ENCODE data around the gene TMC5. TPM values are rescaled to one million over a fixed set of nuclear protein-coding genes. Genes with fewer than 3 reads are reported as not detected.

The TMC5 gene
- total and polyA plus RNA-seq, 2 of the 13 experiments (the other 11 are each of a cell fraction or from before 2014, with no cell fraction given), result 0.09 to 0.41 TPM

- TF ChIP-seq TERF1 (CRISPR knock-in tag; IDR thresholded peaks at IDR 0.05) (no peak), RXRB (CRISPR knock-in tag; IDR thresholded peaks at IDR 0.05; ENCODE audit: borderline replicate concordance) (no peak), SIX4 (CRISPR knock-in tag; IDR thresholded peaks at IDR 0.05) (no peak), ZNF670 (CRISPR knock-in tag; IDR thresholded peaks at IDR 0.05; ENCODE audit: borderline replicate concordance) (no peak), PREB (CRISPR knock-in tag; IDR thresholded peaks at IDR 0.05) (no peak), ZNF256 (CRISPR knock-in tag; conservative IDR thresholded peaks at IDR 0.05) (no peak)
Measured at GRCh38 chr16:19485611-19486010, 67.9 kb downstream of the TMC5 start (continued).

GRCh38 chr16:19486051-19486450, 68.4 kb downstream of the TMC5 start:
- POLR2A ChIA-PET, result no interaction called here
- WGBS (ENCODE audit: low lambda C conversion rate), result 33% methylated on average over 4 of the region's 4 CpGs
- H3K9ac ChIP-seq (ENCODE audit: insufficient read depth, low read depth, low read length), result no peak overlapping the region
- TF ChIP-seq POLR2A (IDR thresholded peaks at IDR 0.05; ENCODE audit: insufficient read depth in 1 of 2, low read depth in 2 of 2, low read length in 2 of 2) (no peak), TRAFD1 (CRISPR knock-in tag; IDR thresholded peaks at IDR 0.05; ENCODE audit: borderline replicate concordance) (no peak), PLRG1 (conservative IDR thresholded peaks at IDR 0.05) (no peak), MAFK (conservative IDR thresholded peaks at IDR 0.05 in 1 of 2, IDR thresholded peaks at IDR 0.05 in 1 of 2; ENCODE audit: low read length in 2 of 2) (no peak), ZNF441 (CRISPR knock-in tag; IDR thresholded peaks at IDR 0.05; ENCODE audit: borderline replicate concordance) (no peak), TCF7 (IDR thresholded peaks at IDR 0.05; ENCODE audit: low read depth) (no peak), SMC3 (IDR thresholded peaks at IDR 0.05; ENCODE audit: low read length) (no peak), ZNF33B (CRISPR knock-in tag; IDR thresholded peaks at IDR 0.05) (no peak), RXRA (CRISPR knock-in tag; IDR thresholded peaks at IDR 0.05) (no peak), CSRNP2 (CRISPR knock-in tag; conservative IDR thresholded peaks at IDR 0.05; ENCODE audit: low read depth) (no peak), RFX1 (IDR thresholded peaks at IDR 0.05) (no peak), ZNF878 (CRISPR knock-in tag; IDR thresholded peaks at IDR 0.05) (no peak), KDM4B (CRISPR knock-in tag; IDR thresholded peaks at IDR 0.05) (no peak), FIP1L1 (IDR thresholded peaks at IDR 0.05; ENCODE audit: borderline replicate concordance, insufficient read depth, low read depth, low read length) (no peak), ZNF383 (CRISPR knock-in tag; IDR thresholded peaks at IDR 0.05; ENCODE audit: borderline replicate concordance) (no peak)

More at GRCh38 chr16:19486051-19486450, 68.4 kb downstream of the TMC5 start:
- Histone ChIP-seq H3K27ac (ENCODE audit: extremely low read length, insufficient read depth, low read length) (no peak overlapping the region), H3K9me3 (ENCODE audit: low read length) (no peaks in the 10 kb centered on the region), H3K36me3 (replicated peaks in 1 of 2; ENCODE audit: control insufficient read depth in 1 of 2, insufficient read depth in 2 of 2, low read length in 2 of 2) (no peaks in the 10 kb centered on the region), H3K4me2 (ENCODE audit: low read depth, low read length) (no peak overlapping the region), H3K4me1 (ENCODE audit: insufficient read depth, low read length) (peaks cover 19% of the 10 kb centered on the region), H4K20me1 (ENCODE audit: insufficient read depth, low read length) (no peaks in the 10 kb centered on the region), H3K27me3 (ENCODE audit: control insufficient read depth in 1 of 2, insufficient read depth in 2 of 2, low read length in 2 of 2) (peaks cover 0 to 9% of the 10 kb centered on the region in 2 experiments; a peak in 1 of 5 replicates), H3K79me2 (ENCODE audit: insufficient read depth, low read length) (no peaks in the 10 kb centered on the region), H2AFZ (ENCODE audit: low read length) (no peak overlapping the region), H3K4me3 (replicated peaks in 1 of 3; ENCODE audit: insufficient read depth in 1 of 3, low read depth in 2 of 3, low read length in 3 of 3) (no peak overlapping the region)
- FAIRE-seq (no peak), DNase-seq (ENCODE audit: low spot score) (no peak), ATAC-seq (no peak)
- intact Hi-C loops (cut with micrococcal nuclease; ENCODE audit: unreplicated experiment), result loop anchor here (5.0 kb wide), 1 partner anchor 99 kb away; no protein-coding TSS in a partner anchor
- CTCF ChIA-PET (ENCODE audit: low intra/inter-chr PET ratio, low total read pairs), result interaction anchor here (1.1 kb wide), 1 partner anchor 97 kb away, joined by 6 read pairs; no protein-coding TSS in a partner anchor
- in situ Hi-C loops (cut with HindIII; ENCODE audit: extremely low pct_ligation_motif_present, low pct_unique_long_range_greater_than_20kb), result no loop called here
- no TSS peak for BruUV-seq (replicated peaks)
